ACHN (cell line): Measurements from ENCODE around the gene ZNF358.

ENCODE experiments used
- DNase-seq: peaks from one replicate; pipeline ENCODE4 v3.0.0-alpha.2; 2015
- in situ Hi-C: cut with HindIII; loops from 2 replicates; pipeline ENCODE4 v1.10.0; 2017; ENCODE audit warnings: low sequenced_read_pairs, low pct_ligation_motif_present, low pct_unique_long_range_greater_than_20kb

ZNF358 gene

GRCh38 chr19:7483720-7484201, 32.1 kb upstream of the ZNF358 start:
- in situ Hi-C loops: no loop called here
- no peak for DNase-seq

DNA sequence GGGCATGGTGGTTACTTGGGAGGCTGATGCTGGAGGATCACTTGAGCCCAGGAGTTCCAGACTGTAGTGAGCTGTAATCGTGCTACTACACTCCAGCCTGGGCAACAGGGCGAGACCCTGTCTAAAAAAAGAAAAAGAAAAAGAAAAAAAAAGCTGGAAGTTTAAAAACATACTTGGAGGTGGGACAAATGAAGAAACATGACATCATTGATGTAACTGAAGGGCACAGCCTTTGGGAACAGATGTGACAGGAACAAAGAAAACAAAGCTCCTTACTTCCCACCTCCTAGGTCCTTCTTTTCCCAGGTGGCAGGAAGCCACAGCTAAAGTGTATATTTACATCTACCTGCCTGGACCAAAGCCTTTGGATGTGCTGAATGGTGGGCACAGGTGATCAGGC, 29.0 kb upstream of the ZNF358 start:
- in situ Hi-C loops: no loop called here
- no peak for DNase-seq

DNA sequence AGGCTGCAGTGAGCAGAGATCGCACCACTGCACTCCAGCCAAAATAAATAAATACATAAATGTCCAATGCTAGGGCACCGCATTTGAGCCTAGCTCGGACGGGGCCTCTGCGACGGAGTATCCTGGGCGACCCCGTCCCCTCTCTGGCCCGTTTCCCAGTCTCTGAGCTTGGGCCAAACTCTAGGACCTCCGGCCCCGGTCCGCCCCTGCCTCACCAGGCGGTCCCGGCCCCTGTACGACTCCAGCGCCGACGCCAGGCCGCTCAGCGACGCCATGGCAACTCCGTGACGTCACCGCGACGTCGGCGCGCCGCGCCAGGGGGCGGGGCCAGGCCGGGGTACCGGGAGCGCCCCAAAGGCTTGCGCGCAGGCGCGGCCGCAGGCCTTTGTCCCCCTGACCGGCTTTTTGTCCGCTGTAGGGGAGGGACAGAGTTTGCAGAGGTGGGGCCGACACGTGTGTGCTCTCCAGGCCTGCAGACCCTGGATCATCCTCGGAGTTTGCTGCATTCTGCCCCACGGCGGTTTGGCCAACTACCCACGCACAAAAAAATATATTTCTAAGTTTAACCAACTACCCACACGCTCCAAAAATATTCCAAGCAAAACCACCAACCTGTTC, 27.1 kb upstream of the ZNF358 start, which contains the start of gene PEX11G:
Gene PEX11G, minus strand, starts transcription at position 300 of the 618 bp plus-strand sequence. Its CDS starts 25 bp downstream, at position 275.
- in situ Hi-C loops: no loop called here
- DNase-seq: peak; percentile 82

DNA sequence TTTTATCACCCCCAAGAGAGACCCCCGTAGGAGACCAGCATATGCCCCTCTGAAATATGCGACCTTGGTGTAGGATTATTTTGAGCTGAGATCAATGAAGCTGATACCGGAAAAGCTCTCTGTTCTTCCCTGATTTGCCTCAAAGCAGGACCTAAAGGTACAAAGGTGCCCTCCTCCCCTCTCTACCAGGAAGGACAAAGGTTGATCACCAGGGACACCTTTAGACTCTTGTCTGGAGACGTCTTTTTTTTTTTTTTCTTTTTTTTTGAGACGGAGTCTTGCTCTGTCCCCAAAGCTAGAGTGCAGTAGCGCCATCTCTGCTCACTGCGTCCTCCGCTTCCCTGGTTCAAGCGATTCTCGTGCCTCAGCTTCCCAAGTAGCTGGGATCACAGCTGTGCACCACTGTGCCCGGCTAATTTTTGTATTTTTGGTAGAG, 26.3 kb upstream of the ZNF358 start:
- in situ Hi-C loops: no loop called here
- DNase-seq: no peak

DNA sequence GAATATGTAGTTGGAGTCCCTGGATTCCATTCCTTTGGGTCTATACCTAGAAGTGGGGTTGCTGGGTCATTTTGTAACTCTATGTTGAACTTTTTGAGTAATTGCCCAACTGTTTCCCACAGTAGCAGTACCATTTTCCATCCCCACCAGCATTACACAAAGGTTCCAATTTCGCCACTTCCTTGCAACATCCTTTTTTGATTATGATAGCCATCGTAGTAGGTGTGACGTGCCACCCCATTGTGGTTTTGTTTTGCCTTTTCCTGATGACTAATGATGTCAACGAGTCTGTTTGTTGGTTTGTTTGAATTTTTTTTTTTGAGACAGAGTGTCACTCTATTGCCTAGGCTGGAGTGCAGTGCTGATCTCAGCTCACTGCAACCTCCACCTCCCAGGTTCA, 23.8 kb upstream of the ZNF358 start:
- no peak for DNase-seq
- in situ Hi-C loops: no loop called here

- no peak for DNase-seq
- in situ Hi-C loops: no loop called here
These were observed 23.3 kb upstream of the ZNF358 start for GRCh38 chr19:7492558-7492957.

- in situ Hi-C loops: no loop called here
These were observed 21.3 kb upstream of the ZNF358 start for GRCh38 chr19:7494416-7495098.

DNA sequence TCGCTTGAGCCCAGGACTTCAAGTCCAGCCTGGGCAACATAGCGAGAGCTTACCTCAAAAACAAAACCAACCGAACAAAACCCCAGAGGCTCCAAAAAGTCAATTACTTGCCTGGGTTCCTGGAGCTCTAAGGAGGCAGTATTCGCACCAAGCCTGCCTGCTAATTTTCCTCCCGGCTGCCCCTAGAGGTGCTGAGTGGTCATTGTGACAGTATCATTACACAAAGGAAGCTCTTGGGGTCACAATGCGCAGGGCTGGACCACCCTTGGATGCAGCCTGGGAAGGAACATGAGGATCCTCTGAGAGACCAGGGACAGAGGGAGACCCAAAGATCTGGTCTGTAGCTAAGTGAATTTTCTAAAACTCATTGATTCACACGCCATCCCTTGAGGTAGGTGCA, 18.6 kb upstream of the ZNF358 start:
- no peak for DNase-seq
- in situ Hi-C loops: no loop called here

More at GRCh38 chr19:7494416-7495098, 21.3 kb upstream of the ZNF358 start:
- DNase-seq: no peak

DNA sequence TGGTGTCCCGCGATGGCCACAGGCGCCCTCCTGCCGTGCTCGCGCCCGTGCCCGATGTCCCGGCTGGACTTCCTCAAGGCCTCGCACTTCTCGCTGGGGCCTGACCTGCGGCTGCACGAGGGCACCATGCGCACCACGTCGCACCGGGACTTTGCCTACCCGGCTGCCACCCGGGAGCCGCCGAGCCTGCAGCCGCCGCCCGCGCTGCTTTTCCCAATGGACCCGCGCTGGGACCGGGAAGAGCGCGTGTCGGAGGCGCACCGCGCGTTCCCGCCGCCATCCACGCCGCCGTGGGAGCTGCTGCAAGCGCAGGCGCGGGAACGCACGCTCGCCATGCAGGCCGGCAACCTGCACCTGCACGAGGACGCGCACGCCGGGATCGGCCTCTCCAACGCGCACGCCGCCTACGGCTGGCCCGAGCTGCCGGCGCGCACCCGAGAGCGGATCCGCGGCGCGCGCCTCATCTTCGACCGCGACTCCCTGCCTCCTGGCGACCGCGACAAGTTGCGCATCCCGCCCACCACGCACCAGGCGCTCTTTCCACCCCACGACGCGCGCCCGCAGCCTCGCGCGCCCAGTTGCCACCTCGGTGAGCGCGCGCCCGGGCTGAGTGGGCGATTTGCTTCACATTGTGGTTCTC, 15.0 kb upstream of the ZNF358 start:
- in situ Hi-C loops: no loop called here
- no peak for DNase-seq

DNA sequence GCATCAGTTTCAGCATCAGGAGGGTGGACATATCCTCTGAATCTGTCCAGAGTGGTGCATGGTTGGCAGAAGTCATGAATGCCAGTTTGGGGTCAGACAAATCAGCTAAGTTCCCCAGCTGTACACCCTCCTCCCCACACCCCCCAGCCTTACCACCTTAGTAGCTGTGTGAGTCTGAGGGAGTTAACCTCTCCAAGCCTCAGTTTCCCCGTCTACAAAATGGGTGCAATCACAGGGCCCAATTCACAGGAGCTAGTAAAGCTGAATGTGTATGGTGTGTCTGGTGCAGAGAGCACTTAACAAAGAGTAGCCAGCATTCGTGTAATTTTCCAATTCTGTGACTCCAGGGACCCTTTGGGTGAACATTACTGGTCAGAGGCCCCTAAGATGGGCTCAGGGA, 13.4 kb upstream of the ZNF358 start:
- no peak for DNase-seq
- in situ Hi-C loops: no loop called here

DNA sequence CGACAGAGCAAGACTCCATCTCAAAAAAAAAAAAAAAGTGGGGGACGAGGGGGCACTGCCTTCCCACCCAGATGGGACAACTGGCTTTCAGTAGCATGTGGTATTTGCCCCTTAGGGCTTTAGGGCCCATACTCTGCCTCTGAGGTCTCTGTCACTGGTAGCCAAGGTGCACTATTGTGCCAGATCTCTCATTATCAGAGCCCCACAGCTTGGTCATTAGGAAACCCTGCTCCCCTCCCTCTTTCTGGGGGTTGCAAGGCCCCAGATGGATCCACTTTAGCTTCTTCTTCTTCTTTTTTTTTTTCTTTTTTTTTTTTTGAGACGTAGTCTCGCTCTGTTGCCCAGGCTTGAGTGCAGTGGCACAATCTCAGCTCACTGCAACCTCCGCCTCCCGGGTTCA, 11.2 kb upstream of the ZNF358 start:
- in situ Hi-C loops: no loop called here
- no peak for DNase-seq

- in situ Hi-C loops: no loop called here
- DNase-seq: no peak
These were observed 10.6 kb upstream of the ZNF358 start for GRCh38 chr19:7505288-7505681.

GRCh38 chr19:7505682-7506384, 10.1 kb upstream of the ZNF358 start:
- in situ Hi-C loops: no loop called here
- DNase-seq: peak; percentile 41

- DNase-seq: peak; percentile 87
- in situ Hi-C loops: no loop called here
These were observed 9.2 kb upstream of the ZNF358 start for GRCh38 chr19:7506385-7507328.

DNA sequence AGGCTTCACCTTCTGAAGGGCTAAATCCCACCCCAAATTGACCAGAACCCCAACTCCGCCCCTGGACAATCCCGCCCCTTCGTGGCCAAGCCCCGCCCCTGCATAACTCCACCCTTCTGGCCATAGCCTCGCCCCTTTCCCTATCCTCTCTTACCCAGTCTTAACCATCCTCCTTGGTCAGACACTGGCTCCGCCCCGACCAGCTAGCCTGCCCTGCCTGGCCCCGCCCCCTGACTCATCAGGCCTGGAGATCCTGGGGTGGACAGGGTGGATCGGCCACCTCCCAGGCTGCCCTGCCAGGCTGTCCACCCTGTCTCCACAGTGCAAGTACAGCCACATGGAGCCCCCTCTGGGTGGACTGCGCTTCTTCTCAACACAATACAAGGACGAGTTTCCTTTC, 8.0 kb upstream of the ZNF358 start:
- in situ Hi-C loops: no loop called here
- peak; percentile 90 for DNase-seq

DNA sequence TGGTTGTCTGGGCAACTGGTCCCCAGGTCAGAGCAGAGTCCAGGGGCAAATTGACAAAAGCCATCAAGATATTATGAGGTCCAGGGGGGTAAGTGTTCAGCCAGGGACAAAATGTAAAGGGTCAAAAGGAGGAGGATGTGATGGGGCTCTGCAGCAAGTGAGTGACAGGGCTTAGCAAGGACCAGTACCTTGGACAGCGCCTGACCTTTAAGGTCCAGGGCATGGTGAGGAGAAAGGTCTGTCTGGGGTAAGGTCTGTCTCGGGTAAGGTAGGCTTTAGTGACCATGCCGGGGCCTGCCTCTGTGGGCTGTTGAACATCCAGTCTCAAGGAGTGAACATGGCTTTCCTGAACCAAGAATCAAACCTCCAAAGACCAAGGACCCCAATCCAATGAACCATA, 6.3 kb upstream of the ZNF358 start:
- no peak for DNase-seq
- in situ Hi-C loops: no loop called here

DNA sequence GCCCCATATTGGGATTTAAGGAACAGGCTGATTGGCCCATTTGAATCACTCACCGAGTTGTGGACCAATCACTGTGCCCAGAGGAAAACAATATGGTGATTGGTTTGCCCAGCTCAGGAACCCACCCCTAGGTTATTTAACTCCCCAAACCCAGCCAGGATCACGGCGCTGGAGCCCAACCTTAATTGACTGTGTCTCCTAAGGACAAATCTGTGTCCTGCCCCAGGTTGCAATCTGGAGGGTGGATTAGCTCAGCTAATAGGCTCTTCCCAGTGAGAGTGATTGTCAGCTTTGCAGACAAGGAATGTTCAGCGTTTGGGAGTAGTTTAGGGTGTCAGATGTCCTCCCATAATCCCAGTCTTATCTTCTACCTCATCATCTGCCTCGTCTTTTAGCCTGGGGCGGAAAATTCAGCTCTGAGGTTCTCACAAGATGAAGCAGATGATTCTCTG, 3.5 kb upstream of the ZNF358 start:
- in situ Hi-C loops: no loop called here
- DNase-seq: no peak
